HG03571 (cell line): Measurements from ENCODE around the gene CST8.
"Not testable (repeated sequence)": the region's sequence is repeated elsewhere in the genome, so short reads cannot be mapped to it uniquely, and the experiment has no call there.

ENCODE experiments used
- ATAC-seq: cut with Tn5 transposase; IDR thresholded peaks from one replicate; pipeline ENCODE4 v1.9.1; 2021; ENCODE audit not compliant: unreplicated experiment

Gene CST8, protein sequence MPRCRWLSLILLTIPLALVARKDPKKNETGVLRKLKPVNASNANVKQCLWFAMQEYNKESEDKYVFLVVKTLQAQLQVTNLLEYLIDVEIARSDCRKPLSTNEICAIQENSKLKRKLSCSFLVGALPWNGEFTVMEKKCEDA

DNA sequence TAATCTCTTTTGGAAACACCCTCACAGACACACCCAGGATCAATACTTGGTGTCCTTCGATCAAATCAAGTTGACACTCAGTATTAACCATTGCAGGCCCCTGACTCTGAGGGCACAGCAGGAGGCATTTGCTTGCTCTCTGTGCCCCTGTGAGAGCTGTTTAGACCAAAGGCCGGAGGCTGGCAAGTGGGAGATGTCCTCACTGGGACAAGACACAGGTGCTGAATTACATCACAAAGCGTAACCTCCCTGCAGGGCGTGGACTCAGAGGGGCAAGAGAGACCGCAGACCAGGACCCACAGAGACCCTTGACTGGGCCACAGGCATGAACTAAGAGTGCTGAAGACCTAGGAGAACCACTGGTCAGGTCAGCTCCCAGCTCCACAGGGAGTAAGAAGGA lies at the start of gene CST8:
Gene CST8 (plus strand): TSS at position 301 of the 400 bp plus-strand sequence. CDS start 551 bp downstream, outside the sequence.
- no peak for ATAC-seq

DNA sequence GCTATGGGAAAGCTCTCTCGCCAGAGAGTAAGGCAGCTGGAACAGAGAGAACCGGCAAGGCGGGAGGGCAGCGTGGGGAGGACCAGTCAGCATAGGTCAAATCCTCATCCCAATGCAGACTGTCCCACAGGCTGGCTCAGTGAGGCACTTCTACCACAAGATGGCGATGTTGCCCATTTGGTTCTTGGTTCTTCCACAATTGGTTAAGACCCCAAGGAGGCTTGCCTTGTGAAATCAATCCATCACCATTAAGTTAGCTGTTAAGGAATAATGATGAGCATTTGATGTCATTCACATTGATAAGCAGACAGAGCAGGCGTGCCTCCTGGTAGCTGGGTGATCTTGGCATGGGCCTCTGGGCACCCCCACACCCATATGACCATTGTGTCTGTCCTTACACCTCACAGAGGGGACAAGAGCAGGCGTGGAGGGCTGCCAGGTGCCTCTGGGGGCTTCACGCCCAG lies 49.0 kb upstream of the CST8 start:
- peak; percentile 50 for ATAC-seq

- ATAC-seq = no peak
These were observed 48.5 kb upstream of the CST8 start for GRCh38 chr20:23442436-23442835.

DNA sequence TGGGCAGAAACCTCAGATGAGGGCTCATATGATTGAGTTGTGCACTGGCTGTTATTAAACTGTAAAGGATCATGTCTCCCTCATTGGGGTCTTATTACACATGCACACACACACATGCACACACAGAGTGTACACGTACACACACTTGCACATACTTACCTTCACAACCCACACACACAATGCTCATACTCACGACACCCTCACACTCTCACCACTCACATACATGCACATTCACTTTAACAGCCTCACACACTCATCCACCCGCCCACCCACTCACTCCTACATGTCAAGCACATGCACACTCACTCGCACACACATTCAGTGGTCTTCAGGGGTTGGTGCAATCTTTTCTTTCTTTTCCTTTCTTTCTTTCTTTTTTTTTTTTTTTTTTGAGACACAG lies 46.1 kb upstream of the CST8 start:
- no peak for ATAC-seq

DNA sequence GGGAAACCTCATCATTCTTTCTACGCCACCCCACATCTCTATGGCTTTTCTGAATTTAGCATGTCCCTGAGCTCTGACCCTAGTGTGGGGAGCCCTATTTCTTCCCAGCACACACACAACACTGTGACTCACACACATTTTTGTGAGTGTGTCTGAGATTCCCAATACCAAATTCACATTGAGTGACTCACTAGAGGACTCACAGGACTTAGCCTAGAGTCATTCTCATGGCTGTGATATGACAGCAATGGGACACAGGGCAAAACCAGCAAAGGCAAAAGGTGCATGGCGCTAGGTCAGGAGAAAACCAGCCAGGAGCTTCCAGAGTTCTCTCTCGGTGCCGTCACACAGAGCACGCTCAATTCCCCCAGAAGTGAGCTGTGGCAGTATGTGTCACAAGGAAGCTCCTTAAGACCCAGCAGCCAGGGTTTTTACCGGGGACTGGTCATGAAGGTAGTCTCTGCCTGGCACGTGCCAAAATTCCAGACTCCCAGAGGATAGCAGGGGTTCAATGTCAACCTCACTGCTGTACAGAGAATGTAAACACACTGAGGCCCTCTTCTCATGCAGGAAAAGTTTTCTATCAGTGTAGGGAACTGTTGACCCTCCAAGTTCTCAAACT lies 45.2 kb upstream of the CST8 start:
- no peak for ATAC-seq

DNA sequence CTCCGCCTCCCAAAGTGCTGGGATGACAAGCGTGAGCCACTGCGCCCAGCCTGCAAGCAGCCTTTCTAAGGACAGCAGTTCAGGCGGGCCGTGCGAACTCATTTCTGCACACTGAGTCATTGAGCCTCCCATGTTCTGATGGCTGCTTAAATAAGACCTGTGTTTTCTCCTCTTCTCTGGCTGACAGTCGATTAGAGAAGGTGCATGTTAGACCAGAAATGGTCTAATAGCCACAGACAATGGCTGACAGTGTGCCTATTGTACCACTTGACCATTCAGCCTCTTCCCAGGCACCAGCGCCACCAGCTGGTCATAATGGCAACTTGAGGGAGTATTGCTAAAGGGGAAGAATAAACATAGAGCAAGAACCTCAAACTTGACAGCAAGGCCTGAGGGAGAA lies 44.4 kb upstream of the CST8 start:
- no peak for ATAC-seq

- no peak for ATAC-seq
These were observed 42.8 kb upstream of the CST8 start for GRCh38 chr20:23448167-23448566.

DNA sequence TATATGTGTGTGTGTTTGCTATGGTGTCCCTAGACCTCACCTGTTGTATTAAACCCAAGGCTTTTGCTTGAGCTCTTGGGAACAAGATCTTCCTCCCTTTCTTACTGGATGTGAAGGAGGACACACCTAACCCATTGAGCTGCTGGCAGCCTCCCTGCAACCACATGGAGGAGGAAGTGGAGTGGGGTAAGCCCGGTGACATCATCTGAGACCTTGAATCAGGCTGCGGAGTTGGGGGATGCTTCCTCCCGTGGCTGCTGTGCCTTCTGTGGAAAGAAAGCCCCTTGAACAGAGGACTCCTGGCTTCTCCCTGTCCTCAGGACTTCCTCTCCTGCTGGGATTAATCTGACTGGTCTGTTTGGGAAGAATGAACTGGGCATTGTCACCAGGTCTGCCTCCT lies 41.5 kb upstream of the CST8 start:
- no peak for ATAC-seq

- no peak for ATAC-seq
These were observed 40.0 kb upstream of the CST8 start for GRCh38 chr20:23450877-23451276.

DNA sequence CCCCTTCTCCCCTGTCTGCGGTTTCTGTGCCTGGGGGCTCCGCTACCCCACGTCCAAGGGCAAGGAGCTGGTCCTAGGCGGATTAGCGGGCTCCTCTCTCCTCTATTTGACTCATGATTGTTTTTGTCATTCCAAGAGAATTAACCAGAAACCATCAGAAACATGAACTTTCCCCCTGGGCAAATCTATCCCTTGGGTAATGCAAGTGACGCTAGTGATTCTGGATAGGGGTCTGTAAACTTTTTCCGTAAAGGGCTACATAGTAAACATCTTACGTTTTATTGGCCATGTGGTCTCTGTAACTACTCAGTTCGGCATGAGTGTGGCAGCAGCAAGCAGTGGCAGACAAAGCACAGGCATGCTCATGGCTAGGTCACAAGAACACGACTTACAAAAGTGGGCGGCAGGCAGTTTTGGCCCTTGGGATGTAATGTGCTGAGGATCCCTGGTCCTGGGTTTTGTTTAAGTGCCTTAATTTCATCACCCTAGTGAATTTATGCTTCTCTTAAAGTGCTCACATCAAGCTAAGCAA lies 38.9 kb upstream of the CST8 start:
- ATAC-seq = no peak

DNA sequence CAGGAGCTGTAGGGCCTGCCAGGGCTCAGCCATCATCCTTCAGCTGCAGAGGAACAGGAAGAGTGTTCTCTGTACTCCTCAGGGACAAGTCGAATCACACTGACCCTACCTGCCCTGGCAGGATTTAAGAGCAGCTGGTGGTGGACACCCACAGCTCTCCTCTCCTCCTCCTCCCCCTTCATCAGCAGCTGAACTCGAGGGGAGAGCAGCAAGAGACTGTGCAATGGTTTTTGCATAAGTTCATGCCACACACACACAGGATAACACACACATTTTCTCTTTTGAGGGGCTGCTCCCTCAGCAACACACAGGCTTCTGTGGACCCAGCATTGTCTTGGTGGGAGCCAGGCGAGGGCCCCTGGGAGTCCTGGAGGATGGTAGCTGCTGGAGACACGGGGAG lies 38.1 kb upstream of the CST8 start, which contains the start of gene CST11:
Gene CST11 (minus strand): TSS at position 101 of the 400 bp plus-strand sequence. CDS start 65 bp downstream, at position 36.
- no peak for ATAC-seq

- no peak for ATAC-seq
These were observed 37.1 kb upstream of the CST8 start for GRCh38 chr20:23453549-23454543.

DNA sequence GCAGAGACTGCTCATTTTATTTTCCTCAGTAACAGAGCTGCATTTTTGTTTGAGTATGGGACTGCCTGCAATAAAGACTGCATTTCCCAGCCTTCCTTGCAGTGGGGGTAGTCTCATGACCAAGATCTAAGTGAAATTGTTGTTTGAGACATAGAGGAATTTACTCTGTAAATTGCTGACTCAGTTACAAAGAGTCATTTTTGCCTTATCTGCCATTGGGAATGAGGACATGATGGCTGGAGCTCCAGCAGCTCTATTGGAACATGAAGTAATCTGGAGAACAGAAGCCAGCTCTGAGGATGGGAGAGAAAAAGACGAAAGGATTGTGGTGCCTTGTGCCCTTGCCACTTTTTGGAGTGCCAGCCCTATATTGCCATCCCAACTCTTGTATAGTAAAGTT lies 36.1 kb upstream of the CST8 start:
- no peak for ATAC-seq

DNA sequence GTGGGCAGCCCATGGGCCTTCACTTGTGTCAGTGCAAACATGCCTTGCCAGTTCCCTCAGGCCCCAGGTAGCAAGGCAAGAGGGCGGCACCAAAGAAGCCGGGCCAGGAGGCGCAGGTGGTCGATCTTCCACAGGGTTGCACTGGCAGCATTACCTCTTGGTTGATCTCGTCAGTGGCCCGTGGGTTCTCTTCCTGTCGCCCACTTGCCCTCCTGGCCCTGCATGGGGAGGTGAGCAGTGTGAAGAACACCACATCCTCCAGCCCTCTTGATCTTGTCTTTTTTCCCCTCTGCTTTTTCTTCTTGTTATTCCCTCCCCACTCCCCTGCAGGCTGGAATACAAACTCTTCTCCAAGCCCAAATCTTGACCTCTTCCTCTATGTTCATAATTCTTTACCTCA lies 35.3 kb upstream of the CST8 start:
- no peak for ATAC-seq

- ATAC-seq = no peak
These were observed 34.5 kb upstream of the CST8 start for GRCh38 chr20:23456409-23456808.

GRCh38 chr20:23456873-23457272 lies 34.0 kb upstream of the CST8 start:
- no peak for ATAC-seq

GRCh38 chr20:23459461-23460150 lies 31.3 kb upstream of the CST8 start:
- no peak for ATAC-seq

GRCh38 chr20:23461180-23461579 lies 29.7 kb upstream of the CST8 start:
- ATAC-seq = no peak

DNA sequence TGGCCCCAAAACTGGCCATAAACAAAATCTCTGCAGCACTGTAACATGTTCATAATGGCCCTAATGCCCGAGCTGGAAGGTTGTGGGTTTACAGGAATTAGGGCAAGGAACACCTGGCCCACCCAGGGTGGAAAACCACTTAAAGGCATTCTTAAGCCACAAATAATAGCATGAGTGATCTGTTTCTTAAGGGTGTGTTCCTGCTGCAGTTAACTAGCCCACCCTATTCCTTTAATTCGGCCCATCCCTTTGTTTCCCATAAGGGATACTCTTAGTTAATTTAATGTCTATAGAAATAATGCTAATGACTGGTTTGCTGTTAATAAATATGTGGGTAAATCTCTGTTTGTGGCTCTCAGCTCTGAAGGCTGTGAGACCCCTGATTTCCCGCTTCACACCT lies 24.0 kb upstream of the CST8 start:
- not testable (repeated sequence) for ATAC-seq

- ATAC-seq = not testable (repeated sequence)
These were observed 18.6 kb upstream of the CST8 start for GRCh38 chr20:23472306-23472705.

- not testable (repeated sequence) for ATAC-seq
These were observed 17.6 kb upstream of the CST8 start for GRCh38 chr20:23473293-23473692.
